Mesenchymal stem cell (in vitro differentiated cells and primary cell): Measurements from ENCODE around the gene POU6F2.

Source experiments
- DNase-seq: peaks from one replicate; pipeline ENCODE4 v3.0.0-alpha.2; 2013
- H2AFZ ChIP-seq: one replicate; pipeline ENCODE4 v1.6.1; 2013; ENCODE audit warnings: low read depth, mild to moderate bottlenecking, control low read depth, inconsistent platforms, low read length, moderate library complexity
- H2AK5ac ChIP-seq: 2 replicates; pipeline ENCODE4 v1.6.1; 2013; ENCODE audit warnings: low read length, moderate library complexity, mild to moderate bottlenecking, inconsistent platforms; ENCODE audit not compliant: severe bottlenecking
- H2BK120ac ChIP-seq: one replicate; pipeline ENCODE4 v1.6.1; 2013; ENCODE audit warnings: low read depth, mild to moderate bottlenecking, inconsistent platforms, low read length, moderate library complexity
- H2BK12ac ChIP-seq, 2 experiments: one replicate each; pipeline ENCODE4 v1.6.1; 2013; ENCODE audit warnings: inconsistent platforms in 2 of 2, low read length in 2 of 2, mild to moderate bottlenecking in 2 of 2, moderate library complexity in 2 of 2, control low read depth in 1 of 2
- H2BK15ac ChIP-seq: one replicate; pipeline ENCODE4 v1.6.1; 2013; ENCODE audit warnings: mild to moderate bottlenecking, low read depth, inconsistent platforms; ENCODE audit not compliant: poor library complexity, severe bottlenecking
- H2BK5ac ChIP-seq: 2 replicates; pipeline ENCODE4 v1.6.1; 2013; ENCODE audit warnings: low read depth, mild to moderate bottlenecking, low read length, control low read depth, inconsistent platforms; ENCODE audit not compliant: poor library complexity, severe bottlenecking
- H3K14ac ChIP-seq, 2 experiments: one replicate each; pipeline ENCODE4 v1.6.1; 2013; ENCODE audit warnings: inconsistent platforms in 2 of 2, low read length in 2 of 2, control low read depth in 1 of 2, mild to moderate bottlenecking in 1 of 2, moderate library complexity in 1 of 2
- H3K18ac ChIP-seq, 2 experiments: one replicate each; pipeline ENCODE4 v1.6.1; 2013; ENCODE audit warnings: inconsistent platforms in 2 of 2, low read length in 2 of 2, control low read depth in 1 of 2, low read depth in 1 of 2, mild to moderate bottlenecking in 1 of 2
- H3K23ac ChIP-seq, 2 experiments: one replicate each; pipeline ENCODE4 v1.6.1; 2013; ENCODE audit warnings: inconsistent platforms in 2 of 2, low read length in 2 of 2, mild to moderate bottlenecking in 2 of 2, moderate library complexity in 2 of 2, control low read depth in 1 of 2
- H3K27ac ChIP-seq: 2 replicates; pipeline ENCODE4 v1.5.1; 2013; ENCODE audit warnings: mild to moderate bottlenecking, moderate library complexity, low read length, control low read depth, inconsistent platforms; ENCODE audit not compliant: poor library complexity, severe bottlenecking
- H3K27me3 ChIP-seq, 2 experiments: 2 replicates each; pipeline versions ENCODE4 v1.6.1 to v1.7.0; 2013; ENCODE audit warnings: low read length in 2 of 2, mild to moderate bottlenecking in 2 of 2, moderate library complexity in 2 of 2, control low read depth in 1 of 2, inconsistent platforms in 1 of 2; ENCODE audit not compliant: control insufficient read depth in 1 of 2, insufficient read depth in 1 of 2
- H3K36me3 ChIP-seq, 2 experiments: 2 replicates each; pipeline versions ENCODE4 v1.6.1 to v1.7.0; 2013; ENCODE audit warnings: low read length in 2 of 2, control low read depth in 1 of 2, inconsistent platforms in 1 of 2, low read depth in 1 of 2, mild to moderate bottlenecking in 1 of 2; ENCODE audit not compliant: insufficient read depth in 2 of 2, control insufficient read depth in 1 of 2
- H3K4ac ChIP-seq, 2 experiments: one replicate each; pipeline ENCODE4 v1.6.1; 2013; ENCODE audit warnings: inconsistent platforms in 2 of 2, low read length in 2 of 2, mild to moderate bottlenecking in 2 of 2, moderate library complexity in 2 of 2, control low read depth in 1 of 2, low read depth in 1 of 2
- H3K4me1 ChIP-seq: 2 replicates; pipeline ENCODE4 v1.6.1; 2013; ENCODE audit warnings: low read depth, low read length, control low read depth; ENCODE audit not compliant: control insufficient read depth, insufficient read depth
- H3K4me2 ChIP-seq: 2 replicates; pipeline ENCODE4 v1.6.1; 2013; ENCODE audit warnings: low read length, mild to moderate bottlenecking, inconsistent platforms; ENCODE audit not compliant: poor library complexity, severe bottlenecking
- H3K4me3 ChIP-seq, 2 experiments: 2 replicates each; pipeline versions ENCODE4 v1.5.1 to v1.7.0; 2013; ENCODE audit warnings: low read length in 2 of 2, mild to moderate bottlenecking in 2 of 2, control low read depth in 1 of 2, low read depth in 1 of 2; ENCODE audit not compliant: insufficient read depth in 1 of 2
- H3K79me1 ChIP-seq: replicated peaks from 2 replicates; pipeline ENCODE4 v1.6.1; 2013; ENCODE audit warnings: mild to moderate bottlenecking, control low read depth, low read length, inconsistent platforms; ENCODE audit not compliant: poor library complexity, severe bottlenecking
- H3K9ac ChIP-seq: 2 replicates; pipeline ENCODE4 v1.7.0; 2013; ENCODE audit warnings: mild to moderate bottlenecking, low read length, moderate library complexity
- H3K9me3 ChIP-seq: 2 replicates; pipeline ENCODE4 v1.7.0; 2013; ENCODE audit warnings: mild to moderate bottlenecking, low read length; ENCODE audit not compliant: control insufficient read depth
- H4K8ac ChIP-seq: one replicate; pipeline ENCODE4 v1.6.1; 2013; ENCODE audit warnings: inconsistent platforms, mild to moderate bottlenecking, low read length, moderate library complexity
- H4K91ac ChIP-seq: one replicate; pipeline ENCODE4 v1.6.1; 2013; ENCODE audit warnings: mild to moderate bottlenecking, low read length, inconsistent platforms
- WGBS: methylation state at CpG from one replicate; pipeline ENCODE4 v1.1.7; 2013; ENCODE audit warnings: mixed read lengths; 5-methylcytosine and 5-hydroxymethylcytosine counted together

Gene POU6F2

DNA sequence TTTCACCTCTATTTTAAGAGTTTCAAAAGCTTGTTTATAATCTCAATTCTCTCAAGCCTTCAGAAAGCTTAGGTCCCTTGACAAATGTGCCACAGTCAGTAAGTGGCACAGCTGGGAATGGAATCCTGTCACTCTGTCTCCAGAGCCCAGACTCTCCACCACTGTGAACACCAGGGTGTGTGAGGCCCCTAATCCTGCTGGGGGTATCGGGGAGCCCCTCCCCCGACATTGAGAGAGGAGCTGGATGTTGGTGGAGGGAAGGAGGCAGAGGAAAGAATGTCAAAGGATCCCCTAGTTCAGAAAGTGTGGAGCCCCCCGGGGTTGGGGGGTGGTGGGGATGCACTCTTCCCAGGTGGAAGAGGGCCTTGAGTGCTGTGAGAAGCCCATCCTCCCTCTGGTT lies 454.7 kb downstream of the POU6F2 start:
- H4K8ac ChIP-seq: no peak overlapping the region
- no peak overlapping the region for H3K4ac ChIP-seq
- H4K91ac ChIP-seq: no peak overlapping the region
- no peak overlapping the region for H2BK120ac ChIP-seq
- H3K9me3 ChIP-seq: no peaks in the 10 kb centered on the region
- no peak overlapping the region for H2BK15ac ChIP-seq
- H2BK12ac ChIP-seq: no peak overlapping the region
- H3K4me1 ChIP-seq: peaks cover 5% of the 10 kb centered on the region
- no peak overlapping the region for H2BK5ac ChIP-seq
- no peak overlapping the region for H3K23ac ChIP-seq
- no peaks in the 10 kb centered on the region for H3K36me3 ChIP-seq
- H2AK5ac ChIP-seq: no peak overlapping the region
- H2AFZ ChIP-seq: no peak overlapping the region
- H3K9ac ChIP-seq: no peak overlapping the region
- peaks cover 0 to 5% of the 10 kb centered on the region in 2 experiments for H3K27me3 ChIP-seq
- H3K79me1 ChIP-seq: no peaks in the 10 kb centered on the region
- H3K4me2 ChIP-seq: no peak overlapping the region
- H3K4me3 ChIP-seq: no peak overlapping the region
- H3K18ac ChIP-seq: no peak overlapping the region
- no peak for DNase-seq
- H3K14ac ChIP-seq: no peak overlapping the region
- WGBS: 81% methylated on average over 3 of the region's 3 CpGs
- H3K27ac ChIP-seq: no peak overlapping the region

GRCh38 chr7:39432807-39433416 lies 455.2 kb downstream of the POU6F2 start:
- Histone ChIP-seq H4K91ac (no peak overlapping the region), H2BK120ac (no peak overlapping the region), H2BK12ac (no peak overlapping the region), H4K8ac (no peak overlapping the region), H3K4me2 (no peak overlapping the region), H3K36me3 (no peaks in the 10 kb centered on the region), H2AFZ (no peak overlapping the region), H3K4me1 (peaks cover 3% of the 10 kb centered on the region), H2AK5ac (no peak overlapping the region), H2BK15ac (no peak overlapping the region), H3K27me3 (peaks cover 0 to 5% of the 10 kb centered on the region in 2 experiments), H3K23ac (no peak overlapping the region), H3K79me1 (no peaks in the 10 kb centered on the region), H3K27ac (no peak overlapping the region), H3K14ac (peak overlapping the region in 1 of 2 experiments; percentile 3), H3K9me3 (no peaks in the 10 kb centered on the region), H3K18ac (no peak overlapping the region), H3K9ac (no peak overlapping the region), H3K4me3 (no peak overlapping the region), H2BK5ac (no peak overlapping the region), H3K4ac (no peak overlapping the region)
- DNase-seq: no peak
- WGBS: 79% methylated on average over 12 of the region's 13 CpGs

DNA sequence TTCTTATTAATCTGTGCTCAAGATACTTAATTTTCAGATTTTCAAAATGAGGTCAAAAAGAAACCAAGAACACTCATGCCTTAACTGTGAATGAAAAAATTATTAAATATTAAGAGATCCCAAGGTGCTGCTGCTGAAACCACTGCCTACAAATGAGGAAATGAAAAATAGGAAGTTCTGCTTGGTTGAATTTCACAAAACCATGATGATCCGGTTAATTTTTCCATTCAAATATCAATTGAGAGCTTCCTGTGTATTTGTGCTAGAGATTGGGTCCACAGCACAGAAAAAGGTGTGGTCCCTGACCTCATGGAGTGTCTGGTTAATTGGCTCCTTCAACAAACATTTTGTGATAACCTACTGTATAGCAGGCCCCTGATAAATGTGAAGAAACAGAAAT lies 455.8 kb downstream of the POU6F2 start:
- WGBS: 88% methylated on average over 1 of the region's 1 CpG
- no peak overlapping the region for H4K8ac ChIP-seq
- H2BK5ac ChIP-seq: no peak overlapping the region
- no peak for DNase-seq
- no peak overlapping the region for H2AK5ac ChIP-seq
- no peak overlapping the region for H3K23ac ChIP-seq
- H3K27me3 ChIP-seq: peaks cover 0 to 5% of the 10 kb centered on the region in 2 experiments
- H3K79me1 ChIP-seq: no peaks in the 10 kb centered on the region
- no peak overlapping the region for H3K27ac ChIP-seq
- H3K4me3 ChIP-seq: no peak overlapping the region
- no peak overlapping the region for H2BK12ac ChIP-seq
- no peak overlapping the region for H3K18ac ChIP-seq
- H2BK120ac ChIP-seq: no peak overlapping the region
- no peaks in the 10 kb centered on the region for H3K9me3 ChIP-seq
- H3K4me2 ChIP-seq: no peak overlapping the region
- H3K4me1 ChIP-seq: peaks cover 3% of the 10 kb centered on the region
- no peak overlapping the region for H3K9ac ChIP-seq
- no peak overlapping the region for H3K14ac ChIP-seq
- no peak overlapping the region for H4K91ac ChIP-seq
- H2AFZ ChIP-seq: no peak overlapping the region
- H3K36me3 ChIP-seq: no peaks in the 10 kb centered on the region
- H2BK15ac ChIP-seq: no peak overlapping the region
- H3K4ac ChIP-seq: no peak overlapping the region

GRCh38 chr7:39434012-39434411 lies 456.3 kb downstream of the POU6F2 start:
- Histone ChIP-seq H2AK5ac (no peak overlapping the region), H2AFZ (no peak overlapping the region), H3K14ac (no peak overlapping the region), H3K27me3 (peaks cover 0 to 5% of the 10 kb centered on the region in 2 experiments), H3K4me1 (peaks cover 3% of the 10 kb centered on the region), H4K8ac (no peak overlapping the region), H3K4ac (no peak overlapping the region), H2BK15ac (no peak overlapping the region), H3K4me2 (no peak overlapping the region), H3K9ac (no peak overlapping the region), H3K9me3 (no peaks in the 10 kb centered on the region), H2BK5ac (no peak overlapping the region), H3K23ac (no peak overlapping the region), H3K79me1 (no peaks in the 10 kb centered on the region), H4K91ac (no peak overlapping the region), H3K18ac (no peak overlapping the region), H2BK12ac (no peak overlapping the region), H2BK120ac (no peak overlapping the region), H3K4me3 (no peak overlapping the region), H3K36me3 (no peaks in the 10 kb centered on the region), H3K27ac (no peak overlapping the region)
- no peak for DNase-seq
- 65% methylated on average over 3 of the region's 3 CpGs for WGBS
